CD4-positive, alpha-beta T cell treated with Interleukin-6 for 4 hours (primary cell): Measurements from ENCODE around the gene H1-8.
"Not testable (repeated sequence)": the region's sequence is repeated elsewhere in the genome, so short reads cannot be mapped to it uniquely, and the experiment has no call there.

ENCODE experiments used
- DNase-seq: peaks from one replicate; pipeline ENCODE4 v3.0.0-alpha.2; 2020; ENCODE audit warnings: mixed read lengths

The H1-8 gene, protein sequence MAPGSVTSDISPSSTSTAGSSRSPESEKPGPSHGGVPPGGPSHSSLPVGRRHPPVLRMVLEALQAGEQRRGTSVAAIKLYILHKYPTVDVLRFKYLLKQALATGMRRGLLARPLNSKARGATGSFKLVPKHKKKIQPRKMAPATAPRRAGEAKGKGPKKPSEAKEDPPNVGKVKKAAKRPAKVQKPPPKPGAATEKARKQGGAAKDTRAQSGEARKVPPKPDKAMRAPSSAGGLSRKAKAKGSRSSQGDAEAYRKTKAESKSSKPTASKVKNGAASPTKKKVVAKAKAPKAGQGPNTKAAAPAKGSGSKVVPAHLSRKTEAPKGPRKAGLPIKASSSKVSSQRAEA

DNA sequence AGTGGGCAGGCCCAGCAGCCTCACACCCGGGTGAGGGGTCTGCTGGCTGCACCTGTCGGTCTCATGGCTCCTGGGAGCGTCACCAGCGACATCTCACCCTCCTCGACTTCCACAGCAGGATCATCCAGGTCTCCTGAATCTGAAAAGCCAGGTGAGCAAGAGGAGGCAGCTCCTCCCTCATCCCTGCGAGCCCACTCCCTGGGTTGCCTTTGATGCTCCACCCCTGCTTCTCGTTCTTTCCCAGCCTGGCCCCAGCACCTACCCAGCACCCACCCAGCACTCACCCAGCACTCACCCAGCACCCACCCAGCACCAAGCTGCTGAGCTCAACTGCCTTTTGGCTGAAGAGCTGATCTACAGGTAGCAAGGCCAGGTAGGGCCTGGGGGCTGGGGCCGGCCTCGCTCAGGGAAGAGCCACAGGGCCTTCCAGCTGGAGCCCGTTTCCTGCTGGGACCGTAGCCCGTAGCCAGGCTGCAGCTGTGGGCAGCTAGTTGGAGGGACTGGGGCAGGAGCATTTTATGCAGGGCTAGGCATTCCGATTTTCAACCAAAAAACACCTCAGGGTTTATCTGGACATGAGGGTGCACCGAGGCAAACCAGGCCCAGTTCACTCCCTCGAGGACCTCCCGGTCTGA is at the start of gene H1-8:
H1-8 (plus strand) TSS at position 20 of the 635 bp plus-strand sequence; CDS start at position 64, 44 bp downstream.
- no peak for DNase-seq

DNA sequence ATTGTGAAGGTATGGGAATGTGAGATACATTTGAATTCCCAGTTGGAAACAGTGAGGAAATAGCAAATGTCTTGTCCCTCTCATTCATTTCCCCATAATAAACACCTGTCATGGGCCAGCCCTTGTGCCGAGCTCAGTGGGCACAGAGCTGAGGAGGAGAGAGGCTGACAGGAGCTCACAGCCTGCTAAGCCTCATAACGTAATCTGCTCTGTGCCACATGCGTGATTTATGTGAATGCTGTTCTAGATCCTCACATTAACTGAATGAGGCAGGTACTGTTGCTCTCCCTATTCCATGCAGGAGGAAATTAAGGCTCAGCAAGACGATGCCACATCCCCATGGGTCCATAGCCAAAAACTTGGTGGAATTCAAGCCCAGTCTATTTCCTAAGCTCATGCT is 49.8 kb upstream of the H1-8 start:
- DNase-seq = no peak

DNA sequence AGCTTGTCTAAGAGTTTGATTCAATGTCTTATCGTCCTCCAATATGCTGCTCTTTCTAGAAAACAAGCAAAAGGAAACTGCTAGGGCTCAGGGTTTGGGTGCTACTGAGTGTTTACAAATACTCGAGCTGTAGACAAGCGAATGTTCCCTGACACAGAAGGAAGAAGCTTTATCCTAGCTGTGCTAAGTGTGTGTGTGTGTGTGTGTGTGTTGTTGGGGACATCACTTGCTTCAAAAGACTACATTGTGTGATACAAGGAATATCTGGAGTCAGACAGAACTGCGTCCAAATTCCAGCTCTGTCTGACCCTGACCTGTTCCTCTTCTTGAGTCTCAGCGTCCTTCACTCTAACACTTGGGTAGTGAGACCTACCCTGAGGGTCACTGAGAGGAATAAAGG is 48.5 kb upstream of the H1-8 start:
- not testable (repeated sequence) for DNase-seq

DNA sequence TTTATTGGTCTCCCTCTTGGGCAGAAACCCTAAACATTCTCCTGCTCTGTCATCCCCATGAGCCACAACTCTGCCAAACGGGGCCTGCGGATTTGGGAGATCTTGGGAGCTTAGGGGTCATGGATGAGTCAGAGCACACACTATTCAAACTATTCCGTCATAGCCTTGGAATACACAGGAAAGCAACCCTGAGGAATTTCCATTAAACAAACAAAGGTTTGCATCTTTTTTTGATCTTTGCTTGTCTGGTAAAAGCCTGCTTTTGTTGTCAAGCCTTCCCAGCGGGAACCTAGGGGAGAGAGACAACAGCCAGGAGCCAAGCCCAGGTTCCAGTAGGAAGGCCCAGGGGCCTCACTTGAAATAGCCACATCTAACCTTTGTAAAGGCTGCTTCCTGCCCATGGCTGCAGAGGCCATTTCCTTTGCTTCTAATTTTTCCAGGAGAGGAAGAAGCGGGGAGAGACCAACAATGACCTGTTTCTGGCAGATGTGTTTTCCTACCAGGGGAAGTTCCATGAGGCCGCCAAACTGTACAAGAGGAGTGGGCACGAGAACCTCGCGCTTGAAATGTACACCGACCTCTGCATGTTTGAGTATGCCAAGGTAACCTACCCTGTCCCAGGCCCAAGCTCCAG is 47.9 kb upstream of the H1-8 start:
- not testable (repeated sequence) for DNase-seq

DNA sequence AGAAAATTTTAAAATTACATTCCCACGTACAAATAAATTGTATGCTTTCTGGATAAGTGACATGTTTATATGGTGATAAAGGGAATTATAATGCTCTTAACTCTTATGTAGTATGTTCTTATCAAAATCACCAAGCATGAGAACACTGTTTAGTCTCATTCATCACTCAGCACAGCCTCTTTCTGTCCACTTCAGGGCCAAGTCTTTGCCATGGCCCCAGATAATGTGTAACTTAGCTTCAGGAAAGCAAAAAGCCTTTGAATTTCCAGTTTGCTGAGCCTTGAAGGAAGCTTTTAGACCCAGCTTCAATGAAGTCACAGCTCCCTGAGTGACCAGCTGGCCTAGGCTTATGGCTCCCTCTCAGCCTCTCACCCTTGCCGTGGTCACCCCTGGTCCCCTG is 45.1 kb upstream of the H1-8 start:
- not testable (repeated sequence) for DNase-seq

DNA sequence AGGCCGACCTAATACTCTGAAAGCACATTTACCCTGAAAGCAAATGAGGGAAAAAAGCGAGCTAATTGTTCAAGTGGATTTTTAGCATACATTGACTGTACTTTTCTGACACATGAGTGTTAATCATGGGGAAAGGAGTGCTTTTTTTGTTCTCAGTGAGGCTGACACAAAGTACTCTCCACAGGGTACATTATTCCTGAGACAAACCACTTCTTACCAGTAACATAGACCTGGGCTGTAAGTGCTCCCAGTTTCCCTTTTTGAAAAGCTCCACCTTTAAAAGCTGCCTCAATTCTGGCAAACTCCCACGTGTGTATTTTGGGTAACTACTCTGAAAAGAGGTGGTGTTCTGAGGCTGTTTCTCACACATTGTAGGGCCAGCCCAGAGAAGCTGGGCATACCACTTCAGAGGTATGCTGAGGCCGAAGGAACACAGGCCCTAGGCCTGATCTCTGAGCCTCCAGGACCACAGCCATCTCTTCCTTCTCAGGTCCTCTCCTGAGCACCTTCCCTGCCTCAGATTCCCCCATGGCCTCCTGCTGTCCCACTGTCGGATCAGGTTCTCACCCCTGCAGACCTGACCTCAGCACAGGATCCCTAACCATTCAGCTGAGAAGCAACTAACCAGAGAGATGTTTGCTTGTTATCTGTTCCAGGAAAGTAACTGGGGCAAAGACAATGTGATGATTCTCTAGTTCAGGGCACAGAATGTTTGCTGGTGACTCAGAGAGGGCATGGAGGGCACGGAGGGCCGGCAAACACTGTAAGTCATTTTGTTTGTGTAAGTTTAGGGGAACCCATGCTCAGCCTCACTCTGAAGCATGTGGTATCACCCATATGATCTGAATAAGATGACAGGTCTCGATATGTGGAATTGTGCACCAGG is 44.1 kb upstream of the H1-8 start:
- not testable (repeated sequence) for DNase-seq

DNA sequence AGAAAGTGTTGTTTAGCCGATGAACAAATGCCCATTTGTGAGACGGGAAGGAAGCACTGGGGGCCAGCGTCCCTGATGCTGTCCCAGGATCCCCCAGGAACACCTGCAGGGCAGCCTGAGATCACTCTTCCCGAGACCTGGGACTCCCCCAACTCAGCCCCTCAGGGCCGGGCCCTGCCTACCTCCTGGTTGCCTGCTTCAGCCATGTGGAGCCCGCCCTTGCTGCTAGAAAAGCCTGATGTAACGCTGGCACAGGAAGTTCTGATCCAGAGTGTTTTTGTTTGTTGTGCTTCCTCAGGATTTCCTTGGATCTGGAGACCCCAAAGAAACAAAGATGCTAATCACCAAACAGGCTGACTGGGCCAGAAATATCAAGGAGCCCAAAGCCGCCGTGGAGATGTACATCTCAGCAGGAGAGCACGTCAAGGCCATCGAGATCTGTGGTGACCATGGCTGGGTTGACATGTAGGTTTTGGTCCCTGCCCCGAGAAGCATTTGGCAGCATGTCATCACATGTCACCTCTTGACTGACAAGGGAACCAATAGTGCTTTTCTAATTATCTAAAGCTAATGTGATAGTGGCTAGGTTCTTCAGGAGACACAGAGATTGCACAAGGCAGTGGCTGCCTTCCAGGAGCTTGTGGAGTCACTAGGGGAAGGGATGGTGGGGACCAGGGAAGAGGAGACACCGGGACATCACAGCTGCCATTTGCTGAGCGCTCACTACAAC is 43.2 kb upstream of the H1-8 start:
- DNase-seq = not testable (repeated sequence)

DNA sequence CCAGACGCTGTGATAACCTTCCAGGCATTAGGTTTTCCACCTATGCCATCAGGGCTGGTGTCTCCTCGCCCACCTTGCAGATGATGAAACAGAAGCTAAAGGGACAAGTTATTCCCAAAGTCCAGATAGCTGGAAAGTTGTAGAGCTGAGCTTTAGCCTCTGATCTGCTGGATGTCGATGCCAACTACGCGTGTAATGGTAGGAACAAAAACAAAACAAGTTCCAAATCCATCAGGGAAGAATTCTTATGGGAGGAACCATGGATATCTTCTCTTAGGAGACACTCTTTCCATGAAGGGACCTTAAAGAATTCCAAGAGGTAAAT is 42.7 kb upstream of the H1-8 start:
- no peak for DNase-seq

DNA sequence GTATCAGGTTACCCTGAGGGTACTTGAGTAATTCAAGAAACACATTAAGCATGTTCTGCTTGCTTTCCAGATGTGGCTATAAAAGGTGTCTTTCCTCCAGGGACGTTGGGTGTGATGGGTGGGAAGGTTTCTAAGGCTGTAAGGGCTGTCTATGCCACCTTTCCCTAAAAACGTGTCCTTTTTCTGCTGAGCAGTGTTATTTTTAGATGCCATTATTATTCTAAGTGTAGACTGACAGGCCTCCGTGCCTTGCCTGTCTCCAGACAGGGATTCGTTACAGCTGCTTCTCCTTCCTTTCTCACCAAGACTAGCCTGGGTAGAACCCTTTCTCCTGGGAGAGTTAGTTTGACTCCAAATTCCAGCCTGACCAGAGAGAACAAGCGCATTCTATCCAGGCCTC is 41.3 kb upstream of the H1-8 start:
- DNase-seq = no peak

DNA sequence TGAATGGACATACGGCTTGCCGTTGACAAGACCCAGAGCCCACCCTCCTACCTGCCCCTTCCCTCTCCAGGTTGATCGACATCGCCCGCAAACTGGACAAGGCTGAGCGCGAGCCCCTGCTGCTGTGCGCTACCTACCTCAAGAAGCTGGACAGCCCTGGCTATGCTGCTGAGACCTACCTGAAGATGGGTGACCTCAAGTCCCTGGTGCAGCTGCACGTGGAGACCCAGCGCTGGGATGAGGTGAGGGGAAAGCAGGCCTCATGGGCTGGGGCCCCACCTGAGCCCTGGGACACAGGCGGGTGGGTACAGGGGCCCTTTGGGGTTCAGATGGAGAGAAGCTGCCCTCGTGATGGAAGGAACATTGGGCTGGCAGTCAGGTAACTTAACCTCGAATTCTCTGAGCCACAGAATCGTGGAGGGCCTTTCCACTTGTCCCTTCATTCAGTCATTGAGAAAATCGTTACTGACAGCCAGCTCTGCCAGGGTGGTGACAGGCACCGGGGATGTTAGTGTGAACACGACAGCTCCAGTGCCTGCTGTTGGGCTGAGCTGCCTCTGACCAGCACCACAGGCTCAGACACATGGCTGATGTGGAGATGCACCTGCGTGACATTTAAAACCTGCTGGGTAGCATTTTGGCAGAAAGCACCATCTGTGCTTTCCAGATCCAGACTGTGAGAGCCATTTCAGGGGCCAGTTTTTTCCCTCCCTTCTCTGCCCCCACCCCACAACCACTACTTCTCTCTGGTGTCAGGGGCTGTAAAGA is 40.1 kb upstream of the H1-8 start:
- no peak for DNase-seq

DNA sequence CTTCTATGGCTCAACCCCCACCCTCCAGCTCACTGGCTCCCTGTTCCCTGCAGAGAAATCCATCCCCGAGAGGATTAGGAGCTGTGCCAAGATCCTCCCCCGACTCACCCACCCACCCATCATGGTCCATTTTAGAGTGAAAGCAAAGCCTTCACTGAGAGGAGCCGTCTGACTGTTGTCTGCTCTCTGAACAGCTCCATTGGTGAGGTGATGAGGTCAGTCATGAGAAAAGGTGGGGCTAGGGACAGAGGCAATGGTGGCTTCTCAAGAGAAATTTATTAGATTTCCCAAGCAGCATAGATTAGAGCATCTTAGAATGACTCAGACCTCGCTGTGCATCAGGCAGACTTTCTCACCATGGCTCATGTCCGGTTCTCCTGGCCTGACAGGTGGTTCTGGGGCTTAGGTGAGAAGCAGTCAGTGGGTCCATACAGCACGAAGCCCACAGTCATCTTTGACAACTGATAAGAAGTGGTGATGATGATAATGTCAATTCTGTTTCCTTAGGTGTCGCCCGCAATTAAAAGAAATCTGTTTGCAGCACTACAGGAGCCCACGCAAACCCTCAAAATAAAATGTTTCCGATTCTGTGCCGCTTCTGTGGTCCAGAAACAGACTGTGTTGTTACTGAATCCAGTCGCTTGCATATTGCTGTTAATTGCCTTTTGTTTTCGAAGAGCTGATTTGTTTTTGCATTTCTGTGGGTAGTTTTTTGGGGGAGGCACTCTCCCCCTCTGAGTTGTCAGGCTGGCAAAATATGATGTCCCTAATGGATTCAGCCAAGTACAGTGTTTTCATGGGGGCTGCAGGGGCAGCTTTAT is 39.3 kb upstream of the H1-8 start:
- no peak for DNase-seq

DNA sequence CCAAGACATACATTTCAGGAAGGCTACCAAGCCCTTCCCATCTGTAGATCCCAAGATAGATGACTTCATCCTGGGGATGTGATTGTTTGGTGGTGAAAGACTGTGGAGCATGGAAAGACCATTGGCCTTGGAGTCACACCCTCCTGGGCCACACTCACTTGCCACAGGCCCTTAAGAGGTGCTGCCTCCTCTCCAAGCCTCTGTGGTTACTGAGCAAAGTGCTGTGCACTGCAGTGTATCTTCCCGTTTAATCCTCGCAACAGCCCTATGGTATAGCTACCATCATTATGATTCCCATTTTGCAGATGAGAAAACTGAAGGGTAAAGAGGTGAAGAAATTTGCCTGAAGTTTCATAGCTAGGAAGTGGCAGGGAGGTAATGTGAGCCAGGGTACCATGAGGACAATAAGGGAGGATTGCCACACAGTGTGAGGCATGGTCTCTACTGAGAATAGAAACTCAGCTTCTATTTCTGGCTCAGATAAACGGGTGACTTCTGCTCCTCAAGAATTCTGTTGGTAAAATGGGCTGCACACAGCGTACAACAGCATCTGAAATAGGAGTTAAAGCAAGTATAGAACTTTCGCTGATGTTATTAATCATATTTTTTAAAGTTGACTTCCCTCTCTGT is 38.4 kb upstream of the H1-8 start:
- no peak for DNase-seq

DNA sequence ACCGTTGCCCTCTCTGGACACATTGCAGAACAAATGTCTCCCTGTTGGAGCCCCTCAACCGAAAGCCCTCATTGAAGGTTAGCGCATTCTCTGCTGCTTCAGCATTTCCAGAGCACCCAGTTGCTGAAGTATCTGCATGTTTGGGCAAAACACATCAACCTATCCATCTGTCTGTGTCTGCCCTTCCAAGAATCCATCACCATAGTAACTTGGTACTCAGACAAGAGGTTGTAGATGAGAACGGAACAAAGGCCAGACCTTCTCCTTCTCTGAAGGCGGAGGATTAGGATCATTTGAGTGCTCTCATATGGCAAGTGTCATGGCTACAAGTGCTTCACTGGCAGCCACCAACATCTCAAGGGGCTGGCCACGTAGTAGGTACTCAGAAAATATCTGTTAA is 37.6 kb upstream of the H1-8 start:
- DNase-seq = no peak

DNA sequence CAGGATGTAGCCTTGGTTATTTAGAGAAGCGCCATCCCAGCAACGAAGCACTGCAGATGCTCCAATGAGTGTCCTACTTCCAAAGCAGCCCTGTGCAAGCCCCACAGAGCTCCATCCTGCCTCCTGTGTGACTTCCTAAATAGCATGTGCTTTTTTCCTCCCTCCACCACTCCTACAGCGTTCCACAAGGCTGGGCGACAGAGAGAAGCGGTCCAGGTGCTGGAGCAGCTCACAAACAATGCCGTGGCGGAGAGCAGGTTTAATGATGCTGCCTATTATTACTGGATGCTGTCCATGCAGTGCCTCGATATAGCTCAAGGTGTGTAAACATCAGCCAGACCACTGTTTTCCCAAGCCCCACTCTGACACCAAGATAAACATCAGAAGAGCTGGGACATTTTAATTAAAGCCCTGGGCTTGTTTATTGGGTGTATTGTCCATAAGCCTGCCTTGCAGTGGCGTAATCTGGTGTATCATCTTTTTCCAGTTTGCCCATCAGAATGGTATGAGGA is 36.7 kb upstream of the H1-8 start:
- DNase-seq = no peak

DNA sequence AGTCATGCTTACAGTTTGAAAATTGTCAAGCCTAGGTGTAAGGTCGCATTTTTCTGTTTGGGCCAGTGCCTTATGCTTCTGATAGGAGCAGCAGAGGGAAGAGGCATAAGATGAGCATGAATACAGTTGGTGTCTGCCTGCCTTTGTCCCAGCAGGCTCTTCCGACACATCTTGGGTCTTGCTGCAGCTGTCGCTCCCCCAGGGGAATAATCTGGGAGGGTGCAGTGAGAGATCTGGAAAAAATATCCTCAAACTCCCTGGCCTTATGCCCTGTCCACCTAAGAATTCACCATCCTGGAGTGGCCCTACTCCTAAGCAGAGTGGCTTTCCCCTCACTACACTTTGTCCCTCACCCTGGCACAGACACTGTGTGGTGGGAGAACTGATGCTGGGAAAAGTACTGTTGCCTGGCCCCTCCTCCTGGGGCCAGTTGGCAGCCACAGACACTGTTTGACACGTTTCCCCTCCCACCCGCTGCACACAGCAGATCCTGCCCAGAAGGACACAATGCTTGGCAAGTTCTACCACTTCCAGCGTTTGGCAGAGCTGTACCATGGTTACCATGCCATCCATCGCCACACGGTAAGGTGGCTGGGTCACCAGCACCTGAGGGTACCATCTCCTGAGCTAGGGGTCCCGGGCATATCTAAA is 35.7 kb upstream of the H1-8 start:
- DNase-seq = no peak

DNA sequence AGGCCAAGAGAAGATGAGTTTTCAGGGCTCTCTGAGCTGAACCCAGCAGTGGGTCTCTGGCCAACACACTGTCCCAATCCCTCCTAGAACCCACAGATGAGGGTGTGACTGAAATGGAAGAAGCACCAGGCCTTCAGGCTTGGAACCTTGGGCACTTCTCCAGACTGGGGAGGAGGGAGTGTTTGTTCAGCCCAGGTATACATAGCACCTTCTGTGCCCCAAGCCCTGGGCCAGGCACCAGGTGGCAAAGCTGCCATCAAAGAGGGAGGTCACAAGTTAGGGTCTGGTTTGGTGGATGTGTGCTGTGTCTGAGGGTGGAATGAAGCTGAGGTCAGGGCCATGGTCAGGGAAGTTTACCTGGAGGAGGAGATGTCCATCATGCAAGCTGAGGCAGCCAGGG is 30.4 kb upstream of the H1-8 start:
- no peak for DNase-seq

DNA sequence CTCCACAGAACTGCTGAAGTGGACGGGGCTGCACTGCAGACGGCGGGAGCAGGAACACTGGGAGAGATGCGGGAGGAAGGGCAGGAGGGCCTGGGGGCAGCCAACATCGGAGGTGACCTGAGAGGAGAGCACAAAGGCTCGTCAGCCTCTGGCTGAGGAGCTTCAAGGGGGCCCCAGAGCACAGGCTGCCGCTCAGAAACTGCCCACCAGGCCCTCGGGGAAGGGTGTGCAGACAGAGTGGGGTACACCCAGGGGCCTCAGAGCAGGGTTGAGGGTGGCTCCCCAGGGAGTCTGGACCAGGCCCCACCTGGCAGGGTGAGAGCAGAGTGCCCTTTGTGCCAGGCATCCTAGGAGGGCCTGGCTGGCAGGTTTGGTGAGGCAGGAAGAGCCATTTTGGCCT is 29.3 kb upstream of the H1-8 start:
- DNase-seq = no peak

DNA sequence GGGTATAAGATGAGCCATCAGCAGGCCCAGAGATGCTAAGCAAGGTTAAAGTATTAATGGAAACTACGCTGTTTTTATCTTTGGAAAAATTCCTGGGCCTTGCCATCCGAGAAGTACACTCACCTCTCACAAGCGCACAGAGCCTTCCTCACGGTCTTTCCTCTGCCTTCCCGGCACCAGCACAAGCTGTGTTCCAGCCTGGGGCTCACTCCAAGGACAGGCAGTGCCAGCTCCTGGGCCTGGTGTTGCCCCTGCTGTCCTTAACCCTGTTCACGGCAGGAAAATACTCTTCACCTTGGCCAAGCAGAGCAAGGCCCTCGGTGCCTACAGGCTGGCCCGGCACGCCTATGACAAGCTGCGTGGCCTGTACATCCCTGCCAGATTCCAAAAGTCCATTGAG is 28.9 kb upstream of the H1-8 start:
- DNase-seq = no peak

DNA sequence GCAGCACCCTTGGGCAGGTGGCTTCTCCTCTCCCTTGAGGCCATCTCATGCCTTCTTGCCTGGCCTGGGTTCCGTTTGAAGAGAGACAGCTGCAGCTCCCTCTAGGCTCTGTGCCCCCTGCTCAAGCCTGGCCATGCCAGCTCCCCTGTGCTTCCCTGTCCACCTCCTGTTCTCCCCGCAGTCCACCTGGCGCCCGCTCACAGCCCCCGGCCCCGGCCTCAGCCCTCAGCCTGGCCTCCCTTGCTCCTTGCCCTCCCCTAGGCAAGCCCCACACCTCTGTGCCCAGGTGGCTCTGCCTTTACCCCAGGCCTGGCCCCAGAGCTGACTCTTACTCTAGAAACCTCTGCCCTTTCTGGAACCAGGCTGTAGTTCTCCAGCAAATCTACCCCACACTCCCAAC is 28.4 kb upstream of the H1-8 start:
- DNase-seq = no peak
